Measurements from ENCODE around the gene METTL21C.

DNA sequence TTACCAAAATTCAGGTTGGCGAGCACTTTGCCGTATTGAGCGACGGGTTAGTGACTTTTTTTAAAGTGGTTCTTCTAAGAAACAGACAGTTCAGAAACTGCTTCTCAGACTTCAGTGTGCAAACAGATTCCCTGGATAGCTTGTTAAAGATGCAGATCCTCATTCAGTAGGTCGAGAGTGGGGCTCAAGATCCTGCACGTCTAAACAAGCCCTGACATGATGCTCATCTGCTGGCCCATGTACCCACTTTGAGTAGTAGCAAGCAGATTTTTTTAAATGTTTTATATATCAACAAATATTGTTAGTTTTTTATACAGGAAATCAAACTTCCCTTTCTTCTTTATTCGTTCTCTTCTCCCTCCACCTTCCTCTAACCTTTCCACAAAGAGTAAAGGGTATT is 7.3 kb downstream of the METTL21C start:
- TF ChIP-seq, protein P1, sequence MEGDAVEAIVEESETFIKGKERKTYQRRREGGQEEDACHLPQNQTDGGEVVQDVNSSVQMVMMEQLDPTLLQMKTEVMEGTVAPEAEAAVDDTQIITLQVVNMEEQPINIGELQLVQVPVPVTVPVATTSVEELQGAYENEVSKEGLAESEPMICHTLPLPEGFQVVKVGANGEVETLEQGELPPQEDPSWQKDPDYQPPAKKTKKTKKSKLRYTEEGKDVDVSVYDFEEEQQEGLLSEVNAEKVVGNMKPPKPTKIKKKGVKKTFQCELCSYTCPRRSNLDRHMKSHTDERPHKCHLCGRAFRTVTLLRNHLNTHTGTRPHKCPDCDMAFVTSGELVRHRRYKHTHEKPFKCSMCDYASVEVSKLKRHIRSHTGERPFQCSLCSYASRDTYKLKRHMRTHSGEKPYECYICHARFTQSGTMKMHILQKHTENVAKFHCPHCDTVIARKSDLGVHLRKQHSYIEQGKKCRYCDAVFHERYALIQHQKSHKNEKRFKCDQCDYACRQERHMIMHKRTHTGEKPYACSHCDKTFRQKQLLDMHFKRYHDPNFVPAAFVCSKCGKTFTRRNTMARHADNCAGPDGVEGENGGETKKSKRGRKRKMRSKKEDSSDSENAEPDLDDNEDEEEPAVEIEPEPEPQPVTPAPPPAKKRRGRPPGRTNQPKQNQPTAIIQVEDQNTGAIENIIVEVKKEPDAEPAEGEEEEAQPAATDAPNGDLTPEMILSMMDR (conservative IDR thresholded peaks at IDR 0.05; ENCODE audit: low read depth, low read length): no peak
- no peak for TF ChIP-seq EZH2 (IDR thresholded peaks at IDR 0.05; ENCODE audit: borderline replicate concordance, low read depth, low read length, poor library complexity, severe bottlenecking)
